BJ (cell line): ENCODE results near the gene TFF1. TPM values are rescaled to one million over a fixed set of nuclear protein-coding genes. Genes with fewer than 3 reads are reported as not detected.

ENCODE experiments used
- CTCF ChIA-PET: fragments of 350-600 bp; formaldehyde crosslinking; extraction: SDS; loops from one replicate; lab custom pipeline; 2021; ENCODE audit warnings: antibody characterized with exemption, inconsistent platforms; lab: Yijun Ruan, JAX
- POLR2A ChIA-PET: fragments of 300-600 bp; sonication (Branson Sonifier 250); formaldehyde crosslinking; extraction: SDS; loops from one replicate; lab custom pipeline; 2021; ENCODE audit warnings: antibody characterized with exemption; lab: Charles Lee
- DNase-seq: peaks from one replicate; pipeline ENCODE4 v3.0.0-alpha.2; 2011; ENCODE audit warnings: low read depth
- H3K27me3 ChIP-seq: 2 replicates; pipeline ENCODE4 v1.6.0; 2011; ENCODE audit warnings: low read length; ENCODE audit not compliant: control insufficient read depth, insufficient read depth
- H3K36me3 ChIP-seq: 2 replicates; pipeline ENCODE4 v1.5.1; 2011; ENCODE audit warnings: low read length; ENCODE audit not compliant: control insufficient read depth, insufficient read depth
- H3K4me3 ChIP-seq: 2 replicates; pipeline ENCODE4 v1.5.1; 2011; ENCODE audit warnings: low read depth, mild to moderate bottlenecking, control low read depth, low read length
- polyA plus RNA-seq: library from polyadenylated mRNA; depleted of rRNA; stranded (reverse); fragments of >200 nt; gene quantifications from 2 replicates; pipeline ENCODE4 v1.2.3, GENCODE V29; 2011
- TF ChIP-seq, protein P1 (sequence below): IDR thresholded peaks from 2 replicates; pipeline ENCODE4 v1.5.1; 2011; ENCODE audit warnings: low read depth, mild to moderate bottlenecking, control low read depth, inconsistent platforms, low read length, moderate library complexity; ENCODE audit not compliant: insufficient read depth

The TFF1 gene
- polyA plus RNA-seq, 1 experiment: not detected

DNA sequence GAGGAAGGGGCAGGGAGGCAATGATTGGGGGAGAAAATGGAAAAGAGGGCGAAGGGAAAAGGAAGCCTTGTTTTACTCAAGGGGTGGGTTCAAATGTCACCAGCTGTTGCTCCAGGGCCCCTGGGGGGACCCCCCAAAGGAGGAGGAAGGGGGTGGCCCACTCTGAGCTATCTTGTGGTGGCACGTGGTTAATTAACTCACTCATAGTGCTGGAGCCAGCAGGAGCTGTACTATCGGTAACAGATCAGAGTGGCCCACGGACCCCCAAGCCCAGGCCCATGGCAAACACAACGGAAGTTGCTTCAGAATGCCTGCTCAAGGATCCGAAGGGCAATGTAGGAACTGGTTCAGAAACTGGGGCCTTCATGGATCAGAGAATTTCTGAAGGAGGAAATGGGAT is 22.8 kb downstream of the TFF1 start:
- POLR2A ChIA-PET: no interaction called here
- CTCF ChIA-PET: no interaction called here
- DNase-seq: no peak
- Histone ChIP-seq H3K27me3 (no peaks in the 10 kb centered on the region), H3K36me3 (no peaks in the 10 kb centered on the region), H3K4me3 (no peak overlapping the region)
- TF ChIP-seq, protein P1, sequence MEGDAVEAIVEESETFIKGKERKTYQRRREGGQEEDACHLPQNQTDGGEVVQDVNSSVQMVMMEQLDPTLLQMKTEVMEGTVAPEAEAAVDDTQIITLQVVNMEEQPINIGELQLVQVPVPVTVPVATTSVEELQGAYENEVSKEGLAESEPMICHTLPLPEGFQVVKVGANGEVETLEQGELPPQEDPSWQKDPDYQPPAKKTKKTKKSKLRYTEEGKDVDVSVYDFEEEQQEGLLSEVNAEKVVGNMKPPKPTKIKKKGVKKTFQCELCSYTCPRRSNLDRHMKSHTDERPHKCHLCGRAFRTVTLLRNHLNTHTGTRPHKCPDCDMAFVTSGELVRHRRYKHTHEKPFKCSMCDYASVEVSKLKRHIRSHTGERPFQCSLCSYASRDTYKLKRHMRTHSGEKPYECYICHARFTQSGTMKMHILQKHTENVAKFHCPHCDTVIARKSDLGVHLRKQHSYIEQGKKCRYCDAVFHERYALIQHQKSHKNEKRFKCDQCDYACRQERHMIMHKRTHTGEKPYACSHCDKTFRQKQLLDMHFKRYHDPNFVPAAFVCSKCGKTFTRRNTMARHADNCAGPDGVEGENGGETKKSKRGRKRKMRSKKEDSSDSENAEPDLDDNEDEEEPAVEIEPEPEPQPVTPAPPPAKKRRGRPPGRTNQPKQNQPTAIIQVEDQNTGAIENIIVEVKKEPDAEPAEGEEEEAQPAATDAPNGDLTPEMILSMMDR: no peak

DNA sequence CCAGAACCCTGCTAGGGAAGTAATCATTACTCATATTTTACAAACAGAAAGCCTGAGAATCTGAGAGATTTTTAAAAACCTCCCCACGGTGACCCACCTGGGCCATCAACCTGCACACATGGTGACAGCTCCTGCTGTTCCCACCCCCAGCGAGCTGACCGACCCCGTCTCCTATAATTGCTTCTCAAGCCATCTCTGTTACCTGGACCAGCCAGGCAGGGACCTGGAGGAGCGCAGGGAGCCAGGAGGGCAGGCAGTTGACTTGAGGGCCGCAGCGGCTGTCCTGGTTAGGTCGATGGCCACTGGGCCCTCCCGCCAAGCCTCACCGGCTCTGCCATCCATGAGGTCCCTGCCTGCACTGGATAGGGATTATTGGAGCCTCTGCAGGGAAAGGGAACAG is 23.2 kb downstream of the TFF1 start:
- ChIA-PET POLR2A (no interaction called here), CTCF (no interaction called here)

DNA sequence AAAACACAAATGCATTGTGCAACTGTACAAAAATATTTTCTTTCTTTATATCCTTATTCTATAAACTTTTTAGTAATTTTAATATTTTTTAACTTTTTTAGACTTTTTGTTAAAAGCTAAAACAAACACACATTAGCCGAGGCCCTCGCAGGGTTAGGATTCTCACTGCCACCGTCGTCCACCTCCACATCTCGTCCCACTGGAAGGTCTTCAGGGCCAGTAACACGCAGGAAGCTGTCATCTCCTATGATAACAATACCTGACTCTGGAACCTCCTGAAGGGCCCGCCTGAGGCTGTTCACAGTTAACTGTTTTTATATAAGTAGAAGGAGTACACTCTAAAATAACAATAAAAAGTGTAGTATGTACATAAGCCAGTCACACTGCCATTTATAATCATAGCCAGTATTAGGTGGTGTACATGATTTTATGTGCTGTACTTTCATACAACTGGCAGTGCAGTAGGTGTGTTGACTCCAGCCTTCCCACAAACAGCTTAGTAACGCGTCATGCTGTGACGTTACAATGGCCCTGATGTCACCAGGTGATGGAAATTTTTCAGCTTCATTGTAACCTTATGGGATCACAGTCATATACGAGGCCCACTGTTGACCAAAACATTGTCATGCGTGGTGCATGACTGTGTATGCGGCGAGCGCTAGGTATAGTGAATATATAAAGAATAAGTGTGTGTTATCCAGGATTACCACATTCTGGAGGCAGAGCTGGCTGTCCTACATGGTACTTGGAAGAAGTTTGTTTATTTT is 24.4 kb downstream of the TFF1 start:
- no peak for DNase-seq
- Histone ChIP-seq H3K36me3 (no peaks in the 10 kb centered on the region), H3K4me3 (no peak overlapping the region), H3K27me3 (peaks cover 2% of the 10 kb centered on the region)
- CTCF ChIA-PET: no interaction called here
- POLR2A ChIA-PET: no interaction called here
- TF ChIP-seq, protein P1: no peak

More for the DNA sequence above, 23.2 kb downstream of the TFF1 start:
- no peaks in the 10 kb centered on the region for H3K27me3 ChIP-seq
- TF ChIP-seq, protein P1: no peak
- DNase-seq: no peak
- H3K36me3 ChIP-seq: no peaks in the 10 kb centered on the region
- no peak overlapping the region for H3K4me3 ChIP-seq

DNA sequence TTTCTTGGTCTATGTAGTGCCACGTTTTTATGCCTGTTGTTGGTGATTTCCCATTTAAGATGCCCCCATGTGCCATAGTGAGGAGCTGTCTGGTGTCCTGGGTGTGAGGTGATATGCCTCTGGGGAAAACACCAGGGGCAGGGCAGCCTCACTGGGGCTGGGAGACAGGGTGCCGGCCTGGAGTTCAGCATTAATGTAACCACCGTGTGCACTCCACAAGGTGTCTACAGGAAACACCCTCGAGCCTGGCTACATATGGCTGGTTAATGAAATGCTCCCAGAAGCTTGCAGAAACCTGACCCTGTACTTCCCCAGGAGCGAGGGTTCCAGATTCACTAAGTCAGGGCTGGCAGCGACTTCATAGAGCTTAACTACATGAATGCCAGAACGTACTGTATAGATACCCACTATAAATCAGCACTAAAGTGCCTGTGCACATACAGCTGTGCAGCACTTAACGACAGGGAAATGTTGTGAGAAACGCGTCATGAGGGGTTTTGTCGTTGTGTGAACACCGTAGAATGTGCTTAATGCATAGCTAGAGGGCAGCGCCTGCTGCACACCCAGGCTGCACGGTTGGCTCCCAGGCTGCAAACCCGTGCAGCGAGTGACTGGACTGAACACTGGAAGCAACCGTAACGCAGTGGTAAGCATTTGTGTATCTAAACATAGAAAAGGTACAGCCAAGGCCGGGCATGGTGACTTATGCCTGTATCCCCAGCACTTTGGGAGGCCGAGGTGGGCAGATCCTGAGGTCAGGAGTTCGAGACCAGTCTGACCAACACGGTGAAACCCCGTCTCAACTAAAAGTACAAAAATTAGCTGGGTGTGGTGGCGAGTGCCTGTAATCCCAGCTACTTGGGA is 25.9 kb downstream of the TFF1 start:
- CTCF ChIA-PET: interaction anchor here (1.3 kb wide), 1 partner anchor 9 kb away, joined by 3 read pairs; no protein-coding TSS in a partner anchor
- no peak overlapping the region for H3K4me3 ChIP-seq
- no peaks in the 10 kb centered on the region for H3K36me3 ChIP-seq
- peaks cover 2% of the 10 kb centered on the region for H3K27me3 ChIP-seq
- DNase-seq: no peak
- POLR2A ChIA-PET: no interaction called here
- TF ChIP-seq, protein P1: no peak
